Astrocyte (in vitro differentiated cells and primary cell): ENCODE measurements around the gene XDH.

Experiments
- CTCF ChIP-seq: IDR thresholded peaks from 2 replicates; pipeline ENCODE4 v1.5.1; 2011; ENCODE audit warnings: low read depth, mild to moderate bottlenecking, inconsistent platforms, low read length, moderate library complexity; ENCODE audit not compliant: insufficient read depth
- EZH2 ChIP-seq: IDR thresholded peaks from 2 replicates; pipeline ENCODE4 v1.6.1; 2012; ENCODE audit warnings: mild to moderate bottlenecking, low read length, inconsistent platforms; ENCODE audit not compliant: insufficient read depth

GRCh38 chr2:31287654-31288053 lies 126.9 kb downstream of the XDH start:
- TF ChIP-seq CTCF (no peak), EZH2 (no peak)
